Upper lobe of left lung (tissue), 4 donors: ENCODE measurements around the gene SLC26A9.

Experiments used
- POLR2A ChIP-seq, 4 donors: fragments of 450-650 bp; IDR thresholded peaks; one replicate each; pipeline ENCODE4 v1.5.1; 2016 to 2017; ENCODE audit warnings: antibody characterized with exemption in 4 of 4, mild to moderate bottlenecking in 2 of 4
- POLR2AphosphoS5 ChIP-seq, 2 donors: sonication (generic); formaldehyde crosslinking; IDR thresholded peaks; one replicate each; pipeline ENCODE4 v1.5.1; 2017; ENCODE audit warnings: antibody characterized with exemption in 2 of 2

- TF ChIP-seq POLR2AphosphoS5 (IDR thresholded peaks at IDR 0.05) (no peak), POLR2A (IDR thresholded peaks at IDR 0.05) (no peak)
Measured at GRCh38 chr1:205950280-205950679, 7.0 kb upstream of the SLC26A9 start.
